HG03095 (cell line): Measurements from ENCODE around the gene CST3.
"Not testable (repeated sequence)": the region's sequence is repeated elsewhere in the genome, so short reads cannot be mapped to it uniquely, and the experiment has no call there.

ENCODE experiments used
- ATAC-seq: cut with Tn5 transposase; IDR thresholded peaks from one replicate; pipeline ENCODE4 v1.9.1; 2021; ENCODE audit warnings: moderate library complexity; ENCODE audit not compliant: unreplicated experiment

The CST3 gene

GRCh38 chr20:23644164-23644563 is 6.4 kb upstream of the CST3 start:
- ATAC-seq = no peak

GRCh38 chr20:23643659-23644058 is 5.9 kb upstream of the CST3 start:
- no peak for ATAC-seq

- ATAC-seq = no peak
These were observed 4.4 kb upstream of the CST3 start for GRCh38 chr20:23641936-23642751.

- ATAC-seq = no peak
These were observed 3.2 kb upstream of the CST3 start for GRCh38 chr20:23640671-23641667.

- no peak for ATAC-seq
These were observed 2.4 kb upstream of the CST3 start for GRCh38 chr20:23640018-23640601.

- ATAC-seq = no peak
These were observed 1.8 kb upstream of the CST3 start for GRCh38 chr20:23639490-23639958.

GRCh38 chr20:23638309-23638708 is 554 bp upstream of the CST3 start:
- no peak for ATAC-seq

GRCh38 chr20:23636908-23637281 is 860 bp downstream of the CST3 start:
- no peak for ATAC-seq

- ATAC-seq = no peak
These were observed 1.4 kb downstream of the CST3 start for GRCh38 chr20:23636182-23636907.

- not testable (repeated sequence) for ATAC-seq
These were observed 2.0 kb downstream of the CST3 start for GRCh38 chr20:23635768-23636090.

- no peak for ATAC-seq
These were observed 2.6 kb downstream of the CST3 start for GRCh38 chr20:23634985-23635767.

- ATAC-seq = no peak
These were observed 3.5 kb downstream of the CST3 start for GRCh38 chr20:23634044-23634801.

- no peak for ATAC-seq
These were observed 4.8 kb downstream of the CST3 start for GRCh38 chr20:23632711-23633573.

GRCh38 chr20:23631981-23632710 is 5.6 kb downstream of the CST3 start:
- ATAC-seq = no peak

GRCh38 chr20:23631226-23631822 is 6.4 kb downstream of the CST3 start:
- ATAC-seq = no peak

- no peak for ATAC-seq
These were observed 7.3 kb downstream of the CST3 start for GRCh38 chr20:23630392-23630849.
